Regular cardiac myocyte (primary cell): ENCODE measurements around the gene PRKRIP1. TPM values are rescaled to one million over a fixed set of nuclear protein-coding genes. Genes with fewer than 3 reads are reported as not detected.

Source experiments
- total RNA-seq: library from RNA; depleted of rRNA; stranded (reverse); fragments of >200 nt; gene quantifications from 2 replicates; pipeline ENCODE4 v1.2.3, GENCODE V29; 2014

PRKRIP1 gene
- 13.8 and 20.9 TPM in 2 replicates for total RNA-seq

DNA sequence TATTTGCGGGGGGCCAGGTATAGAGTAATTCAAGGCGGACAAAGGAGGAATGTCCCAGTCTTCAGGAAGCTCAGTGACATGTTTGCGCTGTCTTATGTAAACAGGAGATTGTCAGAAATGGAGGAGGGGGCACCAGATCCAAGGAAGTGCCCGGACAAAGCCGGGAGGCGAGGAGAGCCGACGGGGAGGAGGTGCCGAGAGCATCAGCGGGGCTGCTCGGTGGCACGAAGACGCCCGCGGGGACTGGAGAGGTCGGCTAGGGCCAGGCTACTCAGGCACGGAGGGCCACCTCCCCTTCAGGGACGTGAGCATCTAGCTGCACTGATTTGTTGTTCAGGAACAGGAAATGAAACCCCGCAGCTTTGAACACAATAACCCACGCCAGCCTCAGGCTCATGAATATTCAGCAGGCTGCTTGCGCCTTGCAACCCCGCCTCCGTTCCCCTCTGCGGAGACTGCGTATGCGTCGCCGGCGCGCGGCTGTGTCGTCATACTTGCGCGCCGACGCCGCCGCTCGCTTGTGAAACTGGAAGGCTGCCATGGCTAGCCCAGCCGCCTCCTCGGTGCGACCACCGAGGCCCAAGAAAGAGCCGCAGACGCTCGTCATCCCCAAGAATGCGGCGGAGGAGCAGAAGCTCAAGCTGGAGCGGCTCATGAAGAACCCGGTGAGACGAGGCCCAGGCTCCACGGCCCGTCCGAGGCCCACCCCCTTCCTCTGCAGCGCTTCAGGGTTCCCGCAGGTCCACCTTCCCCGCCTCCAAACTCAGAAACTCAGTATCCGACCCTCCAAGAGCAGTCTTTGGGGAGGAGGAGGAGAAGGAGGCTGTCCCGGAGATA is at the start of gene PRKRIP1:
Gene PRKRIP1, plus strand, starts transcription at position 491 of the 837 bp plus-strand sequence. Its CDS starts 49 bp downstream, at position 540.

DNA sequence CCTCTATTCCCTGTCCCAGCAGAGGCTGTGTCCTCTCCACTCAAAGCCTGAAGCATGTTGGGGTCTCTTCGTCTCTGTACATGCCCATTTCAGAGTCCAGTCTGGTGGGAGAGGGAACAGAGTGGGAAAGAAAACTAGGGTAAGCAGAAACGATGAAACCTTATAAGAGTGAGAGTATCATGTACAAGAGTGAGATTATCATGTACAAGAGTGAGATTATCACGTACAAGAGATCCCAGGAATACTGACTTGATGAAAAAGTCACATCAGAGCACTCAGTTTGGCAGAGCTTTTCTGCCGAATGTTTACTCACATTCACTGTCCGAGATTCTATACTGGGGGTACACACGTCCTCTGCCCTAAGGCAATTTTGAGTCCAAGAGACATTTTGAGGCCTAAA is 39.8 kb upstream of the PRKRIP1 start, which contains the start of gene SPDYE6:
Gene SPDYE6, minus strand, starts transcription at position 101 of the 400 bp plus-strand sequence. CDS start 421 bp downstream, outside the sequence.

GRCh38 chr7:102433219-102434038 is 37.3 kb downstream of the PRKRIP1 start, which contains the start of gene ORAI2:
ORAI2 (plus strand) TSS chr7:102433575; CDS start chr7:102438957, 5,382 bp downstream.

DNA sequence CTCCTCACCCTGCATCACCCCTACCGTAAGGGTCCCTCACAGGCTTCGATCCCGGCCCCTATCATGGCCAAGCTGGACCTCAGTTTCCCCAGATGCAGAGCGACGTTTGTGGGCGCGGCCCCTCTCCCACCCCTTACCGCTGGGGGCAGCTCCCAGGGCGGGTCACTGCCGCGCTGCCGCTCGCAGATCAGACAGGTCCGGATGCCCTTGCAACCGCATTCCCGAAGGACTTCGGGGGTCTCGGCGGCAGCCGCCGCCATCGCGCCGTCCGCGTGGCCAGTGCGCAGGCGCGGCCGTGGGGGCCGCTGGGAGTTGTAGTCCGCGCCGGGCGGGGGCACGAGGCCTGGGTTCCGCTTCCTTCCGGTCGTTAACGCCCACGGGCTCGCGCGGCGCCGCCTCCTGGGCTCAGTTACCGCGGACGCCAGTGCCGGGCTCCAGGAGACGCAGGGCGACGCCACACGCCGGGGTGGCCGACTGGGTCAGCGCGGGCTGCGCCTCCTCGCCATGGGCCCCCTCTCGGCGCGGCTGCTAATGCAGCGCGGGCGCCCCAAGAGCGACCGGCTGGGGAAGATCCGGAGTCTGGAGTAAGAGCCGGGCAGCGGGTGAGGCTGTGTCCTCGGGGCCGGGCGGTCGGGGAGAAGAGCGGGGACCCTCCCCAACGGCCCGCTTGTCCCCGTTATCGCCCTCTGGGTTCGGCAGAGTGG is 68.6 kb downstream of the PRKRIP1 start, which contains the start of the genes ALKBH4 and LRWD1:
Gene ALKBH4, minus strand, starts transcription at position 287 of the 704 bp plus-strand sequence. Its CDS starts 27 bp downstream, at position 260.
Gene LRWD1, plus strand, starts transcription at position 408 of the 704 bp plus-strand sequence. Its CDS starts 97 bp downstream, at position 505.

Other genes with a start within 250 kb of the PRKRIP1 start
- gene SH2B2, start 109.5 kb upstream of the PRKRIP1 start, total RNA-seq = 1.2 and 4.8 TPM in 2 replicates
- gene SPDYE6, start 39.9 kb upstream of the PRKRIP1 start, total RNA-seq = not detected in 2 replicates
- gene ORAI2, start 37.2 kb downstream of the PRKRIP1 start, total RNA-seq = 34.4 and 74.2 TPM in 2 replicates
- gene ALKBH4, start 68.5 kb downstream of the PRKRIP1 start, total RNA-seq = 10.7 and 16.3 TPM in 2 replicates
- gene LRWD1, start 68.6 kb downstream of the PRKRIP1 start, total RNA-seq = 13.5 and 22.8 TPM in 2 replicates
- gene POLR2J, start 82.6 kb downstream of the PRKRIP1 start, total RNA-seq = 20.3 and 42.2 TPM in 2 replicates
- gene RASA4B, start 121.4 kb downstream of the PRKRIP1 start, total RNA-seq = 2.0 and 2.9 TPM in 2 replicates
- 0.96 and 1.7 TPM in 2 replicates for gene UPK3BL2, start 147.3 kb downstream of the PRKRIP1 start, total RNA-seq
- gene SPDYE2, start 154.9 kb downstream of the PRKRIP1 start, total RNA-seq = not detected in 2 replicates
- 17.6 and 18.9 TPM in 2 replicates for gene POLR2J3, start 176.2 kb downstream of the PRKRIP1 start, total RNA-seq
- 8.1 and 9.3 TPM in 2 replicates for gene RASA4, start 220.4 kb downstream of the PRKRIP1 start, total RNA-seq
- gene UPK3BL1, start 246.4 kb downstream of the PRKRIP1 start, total RNA-seq = 1.7 and 6.5 TPM in 2 replicates